HEK293T (cell line): ENCODE data around the gene SH3PXD2A.

Source experiments
- FOXK2 ChIP-seq: fragments of 450-650 bp; IDR thresholded peaks from 2 replicates; pipeline ENCODE4 v1.6.1; 2016; ENCODE audit warnings: mild to moderate bottlenecking
- FOXM1 ChIP-seq: fragments of 450-650 bp; IDR thresholded peaks from 2 replicates; pipeline ENCODE4 v1.6.1; 2017; ENCODE audit warnings: mild to moderate bottlenecking, borderline replicate concordance
- SUZ12 ChIP-seq: fragments of 450-650 bp; IDR thresholded peaks from 2 replicates; pipeline ENCODE4 v1.6.1; 2016; ENCODE audit warnings: mild to moderate bottlenecking

DNA sequence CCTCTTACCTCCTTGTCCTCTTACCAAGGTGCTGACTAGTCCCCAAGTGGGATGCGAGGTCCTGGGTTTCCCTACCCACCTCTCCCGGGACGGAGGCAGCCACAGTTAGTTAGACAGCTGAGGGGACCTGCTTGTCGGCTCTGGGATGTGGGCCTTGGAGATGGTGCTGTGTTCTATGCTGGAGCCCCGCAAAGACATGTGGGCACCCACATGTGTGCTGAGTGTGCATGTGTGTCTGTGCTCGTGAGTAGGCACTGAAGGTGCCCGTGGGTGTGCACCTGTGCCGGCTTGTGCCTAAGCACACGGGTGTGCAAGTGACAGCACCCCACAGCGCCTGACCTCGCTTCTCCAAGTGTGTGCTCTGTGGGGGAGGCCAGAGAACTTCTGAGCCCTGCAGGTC, 299.7 kb downstream of the SH3PXD2A start:
- no peak for TF ChIP-seq SUZ12
- no peak for TF ChIP-seq FOXM1
- no peak for TF ChIP-seq FOXK2
